GM21367 (cell line): Measurements from ENCODE around the gene PERM1.

Experiments
- ATAC-seq: cut with Tn5 transposase; IDR thresholded peaks from one replicate; pipeline ENCODE4 v1.9.1; 2021; ENCODE audit not compliant: unreplicated experiment

PERM1 gene

DNA sequence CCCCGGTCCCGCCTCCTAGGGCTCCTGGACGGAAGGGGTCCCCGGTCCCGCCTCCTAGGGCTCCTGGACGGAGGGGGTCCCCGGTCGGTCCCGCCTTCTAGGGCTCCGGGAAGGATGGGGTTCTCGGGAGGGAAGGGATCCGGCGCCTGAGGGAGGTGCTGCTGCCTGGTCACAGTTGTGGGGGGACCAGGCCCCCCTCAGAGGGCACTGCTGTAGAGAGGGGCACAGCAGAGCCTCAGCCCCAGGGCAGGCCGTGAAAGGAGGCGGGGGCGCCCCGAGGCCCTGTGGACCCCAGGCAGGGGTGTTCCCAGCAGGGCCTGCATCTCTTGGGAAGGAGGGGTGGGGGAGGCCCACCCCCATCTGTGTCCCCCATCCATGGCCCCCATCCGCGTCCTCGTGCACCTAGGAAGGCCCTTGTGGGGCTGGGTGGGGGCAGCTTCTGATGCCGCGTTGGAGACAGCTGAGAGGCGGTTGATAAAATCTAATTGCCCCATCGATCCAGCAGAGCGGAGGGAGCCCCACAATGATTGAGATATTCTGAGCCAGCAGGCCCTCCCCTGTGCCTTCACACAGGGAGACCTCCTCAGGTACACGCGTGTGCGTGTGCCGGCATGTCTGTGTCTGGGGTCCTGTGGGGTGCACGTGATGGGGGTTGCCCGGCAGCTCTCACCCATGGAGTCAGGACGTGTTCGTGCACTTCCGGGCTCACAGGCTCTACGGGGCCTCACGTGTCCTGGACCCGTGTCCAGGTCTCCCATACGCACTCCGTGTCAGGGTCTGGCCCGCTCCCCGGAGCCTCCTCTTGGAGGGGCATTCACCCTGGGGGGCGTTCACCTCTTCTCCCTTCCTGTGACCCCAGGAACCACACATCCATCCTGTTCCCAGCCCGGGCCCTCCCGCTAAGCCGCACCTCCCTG, 45.3 kb downstream of the PERM1 start:
- no peak for ATAC-seq

- ATAC-seq, result no peak
These were observed 46.1 kb downstream of the PERM1 start for GRCh38 chr1:935751-936231.

- no peak for ATAC-seq
These were observed 46.7 kb downstream of the PERM1 start for GRCh38 chr1:934991-935750.

GRCh38 chr1:933603-933940, 48.3 kb downstream of the PERM1 start:
- ATAC-seq, result no peak

GRCh38 chr1:932776-933602, 48.9 kb downstream of the PERM1 start:
- ATAC-seq, result no peak

GRCh38 chr1:932173-932510, 49.8 kb downstream of the PERM1 start:
- no peak for ATAC-seq

DNA sequence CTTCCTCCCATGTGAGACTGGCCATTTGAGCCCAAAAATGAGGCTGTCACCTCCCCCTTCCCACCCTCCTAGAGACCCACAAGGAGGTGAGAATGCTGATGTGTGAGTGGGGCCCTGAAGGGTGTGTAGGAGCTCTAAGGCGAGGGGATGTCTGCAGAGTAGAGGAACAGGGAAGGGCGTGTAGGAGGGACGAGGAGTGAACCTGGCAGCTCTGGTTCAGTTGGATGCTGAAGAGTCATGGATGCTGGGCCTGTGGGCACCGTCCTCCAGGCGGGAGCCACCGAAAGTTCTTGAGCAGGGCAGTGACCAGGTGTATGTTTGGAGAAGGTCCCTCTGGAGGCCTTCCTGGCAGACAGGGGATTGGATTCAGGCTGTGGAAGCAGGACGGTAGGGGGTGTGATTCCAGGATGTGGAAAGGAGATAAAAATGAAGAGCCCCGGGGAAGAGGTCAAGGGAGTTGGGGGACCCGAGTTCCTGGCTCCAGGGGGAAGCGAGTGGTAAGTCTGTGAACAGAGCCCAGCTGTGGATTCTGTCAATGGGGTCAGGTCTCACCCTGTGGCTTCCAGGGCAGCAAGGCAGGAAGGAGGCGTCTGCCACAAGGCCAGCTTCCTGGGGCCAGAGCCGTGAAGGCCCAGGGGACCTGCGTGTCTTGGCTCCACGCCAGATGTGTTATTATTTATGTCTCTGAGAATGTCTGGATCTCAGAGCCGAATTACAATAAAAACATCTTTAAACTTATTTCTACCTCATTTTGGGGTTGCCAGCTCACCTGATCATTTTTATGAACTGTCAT, 50.3 kb downstream of the PERM1 start:
- no peak for ATAC-seq

DNA sequence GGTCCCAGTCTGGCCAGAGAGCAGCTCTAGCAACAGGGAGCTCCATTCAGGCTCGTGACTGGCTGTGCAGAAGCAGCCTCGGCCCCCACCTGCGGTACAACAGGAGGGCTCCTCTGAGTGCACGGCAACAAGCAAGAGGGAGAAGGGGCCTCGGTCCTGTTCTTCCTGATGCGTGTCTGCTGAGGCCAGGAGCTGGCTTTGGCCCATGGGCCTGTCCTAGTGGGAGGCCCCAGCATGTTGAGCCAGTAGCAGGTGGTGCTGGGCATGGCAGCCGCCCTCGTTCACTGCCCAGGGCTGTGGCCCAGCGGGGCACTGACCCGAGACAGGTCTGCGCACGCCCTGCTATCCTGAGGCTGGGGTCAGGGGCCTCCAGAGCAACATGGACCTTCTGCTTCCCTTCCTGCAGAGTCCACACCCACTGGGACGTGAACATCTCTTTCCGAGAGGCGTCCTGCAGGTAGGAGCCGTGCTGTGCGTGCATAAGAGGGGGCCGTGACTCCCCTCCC, 51.2 kb downstream of the PERM1 start:
- ATAC-seq, result no peak

GRCh38 chr1:929712-930632, 51.9 kb downstream of the PERM1 start:
- no peak for ATAC-seq

DNA sequence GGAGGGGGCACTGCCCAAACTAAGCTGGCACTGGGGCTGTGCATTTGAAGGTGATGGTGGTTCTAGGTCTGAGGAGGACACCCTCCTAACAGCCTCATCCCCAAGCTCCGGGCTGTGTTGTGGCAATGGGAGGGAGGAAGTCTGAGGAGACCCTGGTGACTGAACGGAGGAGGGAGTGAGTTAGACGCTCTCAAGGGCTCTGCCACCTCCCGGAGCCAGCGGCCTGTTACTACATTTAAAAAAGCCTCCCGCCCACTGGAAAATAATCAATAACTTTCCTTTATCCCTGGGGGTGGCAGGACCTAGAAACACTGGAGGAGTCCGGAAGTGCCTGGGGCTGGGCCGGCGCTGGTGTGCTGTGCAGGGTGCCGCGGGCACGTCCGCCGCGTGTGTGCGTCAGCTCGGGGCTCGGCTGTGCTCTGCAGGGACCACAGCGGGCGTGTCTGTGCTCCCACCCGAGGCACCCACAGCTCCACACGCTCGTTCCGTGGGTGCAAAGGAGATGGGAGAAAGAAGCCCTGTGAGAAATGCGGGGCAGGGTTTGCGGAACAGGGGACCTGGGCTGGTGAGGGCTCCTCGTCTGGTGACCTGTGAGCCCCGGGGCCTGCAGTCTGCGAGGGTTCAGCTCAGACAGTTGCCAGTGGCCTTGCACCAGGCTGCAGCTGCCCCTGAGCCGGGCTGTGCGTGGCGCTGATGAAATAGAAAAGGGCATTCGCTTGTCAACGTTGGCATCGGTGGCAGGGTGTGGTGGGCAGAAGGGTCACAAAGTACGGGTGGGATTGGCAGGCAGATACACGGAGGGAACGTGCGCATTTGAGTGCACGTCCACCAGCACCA, 52.9 kb downstream of the PERM1 start:
- no peak for ATAC-seq

DNA sequence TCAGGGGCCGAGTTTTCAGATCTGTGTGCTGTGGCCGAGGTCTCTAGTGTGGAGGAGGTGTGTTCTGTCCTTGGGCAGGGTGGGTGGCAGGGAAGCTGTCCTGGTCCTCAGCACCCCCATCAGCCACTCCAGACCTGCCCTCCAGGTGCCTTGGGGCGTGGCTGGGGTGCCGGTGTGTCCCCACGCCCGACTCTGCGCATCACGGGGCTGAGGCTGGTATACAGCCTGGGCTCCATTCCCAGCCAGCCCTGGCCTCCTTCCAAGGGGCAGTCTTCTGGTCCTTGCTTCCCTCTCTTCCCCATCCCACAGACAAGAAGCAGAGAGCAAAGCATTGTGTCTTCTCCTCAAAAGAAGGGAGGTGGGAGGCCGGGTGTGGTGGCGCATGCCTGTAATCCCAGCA, 54.1 kb downstream of the PERM1 start:
- no peak for ATAC-seq

GRCh38 chr1:927234-927633, 54.7 kb downstream of the PERM1 start:
- no peak for ATAC-seq

- no peak for ATAC-seq
These were observed 56.1 kb downstream of the PERM1 start for GRCh38 chr1:925561-926421.
